Smooth muscle cell (in vitro differentiated cells): ENCODE data around the gene GAGE12J. TPM values are rescaled to one million over a fixed set of nuclear protein-coding genes. Genes with fewer than 3 reads are reported as not detected.
"Not testable (repeated sequence)": the region's sequence is repeated elsewhere in the genome, so short reads cannot be mapped to it uniquely, and the experiment has no call there.

Experiments used
- DNase-seq: peaks from one replicate; lab custom pipeline; 2025; ENCODE audit not compliant: unreplicated experiment; lab: John Stamatoyannopoulos, UW
- H2AFZ ChIP-seq: fragments of 200-600 bp; sonication (generic); 2 replicates; pipeline ENCODE4 v1.6.0; 2016; ENCODE audit warnings: antibody characterized with exemption, low read depth, mild to moderate bottlenecking
- H3F3A ChIP-seq: fragments of 200-600 bp; sonication (generic); 2 replicates; pipeline ENCODE4 v1.6.0; 2017; ENCODE audit warnings: antibody characterized with exemption, low read depth
- H3K27ac ChIP-seq: fragments of 200-600 bp; sonication (generic); 2 replicates; pipeline ENCODE4 v1.5.1; 2016; ENCODE audit warnings: low read depth, mild to moderate bottlenecking
- H3K27me3 ChIP-seq: fragments of 200-600 bp; sonication (generic); 2 replicates; pipeline ENCODE4 v1.6.1; 2016; ENCODE audit warnings: low read depth, mild to moderate bottlenecking
- H3K36me3 ChIP-seq: fragments of 200-600 bp; sonication (generic); 2 replicates; pipeline ENCODE4 v1.5.1; 2016; ENCODE audit warnings: low read depth
- H3K4me1 ChIP-seq: fragments of 200-600 bp; sonication (generic); 2 replicates; pipeline ENCODE4 v1.5.1; 2016; ENCODE audit warnings: low read depth
- H3K4me2 ChIP-seq: fragments of 200-600 bp; sonication (generic); 2 replicates; pipeline ENCODE4 v1.6.0; 2016; ENCODE audit warnings: mild to moderate bottlenecking
- H3K4me3 ChIP-seq: fragments of 200-600 bp; sonication (generic); 2 replicates; pipeline ENCODE4 v1.5.1; 2016; ENCODE audit warnings: mild to moderate bottlenecking
- H3K79me2 ChIP-seq: fragments of 200-600 bp; sonication (generic); 2 replicates; pipeline ENCODE4 v1.6.0; 2016; ENCODE audit warnings: low read depth, mild to moderate bottlenecking
- H3K9ac ChIP-seq: fragments of 200-600 bp; sonication (generic); 2 replicates; pipeline ENCODE4 v1.6.0; 2016; ENCODE audit warnings: low read depth
- H3K9me3 ChIP-seq: fragments of 200-600 bp; sonication (generic); replicated peaks from 2 replicates; pipeline ENCODE4 v1.5.1; 2016; ENCODE audit warnings: low read depth
- H4K20me1 ChIP-seq: fragments of 200-600 bp; sonication (generic); 2 replicates; pipeline ENCODE4 v1.6.0; 2016; ENCODE audit warnings: low read depth
- CTCF ChIP-seq: fragments of 200-600 bp; sonication (generic); IDR thresholded peaks from 2 replicates; pipeline ENCODE4 v1.5.1; 2017; ENCODE audit warnings: borderline replicate concordance, mild to moderate bottlenecking, antibody characterized with exemption; ENCODE audit not compliant: insufficient read depth, poor library complexity, severe bottlenecking
- WGBS: methylation state at CpG from one replicate; pipeline ENCODE4 v1.1.7; 2016; ENCODE audit warnings: low lambda C conversion rate; 5-methylcytosine and 5-hydroxymethylcytosine counted together
- polyA plus RNA-seq: library from polyadenylated mRNA; unstranded; fragments of >200 nt; fragmentation: Nextera tagmentation; extraction: Ambion mirVana; gene quantifications from 2 replicates; pipeline ENCODE4 v1.2.1, GENCODE V29; 2016
- total RNA-seq: library from RNA; depleted of rRNA; stranded (reverse); fragments of >200 nt; gene quantifications from 2 replicates; pipeline ENCODE4 v1.2.3, GENCODE V29; 2014

The GAGE12J gene
- total RNA-seq (not detected in 2 replicates), polyA plus RNA-seq (not detected in 2 replicates)

GRCh38 chrX:49321737-49322136 is at the start of gene GAGE12J:
Gene GAGE12J, plus strand, starts transcription at chrX:49322037. Its CDS starts 1,157 bp downstream, at chrX:49323194.
- H3K79me2 ChIP-seq, H3K9ac ChIP-seq, H2AFZ ChIP-seq, DNase-seq, H3K27ac ChIP-seq, H3F3A ChIP-seq, H3K4me1 ChIP-seq, H3K36me3 ChIP-seq, H3K27me3 ChIP-seq, H3K9me3 ChIP-seq, H4K20me1 ChIP-seq, H3K4me3 ChIP-seq, H3K4me2 ChIP-seq: not testable (repeated sequence)
- no CpG with 5 or more reads among the region's 16 CpGs for WGBS

GRCh38 chrX:49272421-49272820 is 49.4 kb upstream of the GAGE12J start:
- WGBS, result 67% methylated on average over 6 of the region's 6 CpGs
- H3K27me3 ChIP-seq, result no peaks in the 10 kb centered on the region
- H4K20me1 ChIP-seq, result peaks cover 5% of the 10 kb centered on the region
- H3K4me1 ChIP-seq, result peaks cover 3% of the 10 kb centered on the region
- TF ChIP-seq CTCF, result no peak
- peak overlapping the region; percentile 84 for H3K4me2 ChIP-seq
- no peak overlapping the region for H3K9ac ChIP-seq
- no peaks in the 10 kb centered on the region for H3F3A ChIP-seq
- peaks cover 19% of the 10 kb centered on the region for H3K79me2 ChIP-seq
- DNase-seq, result no peak
- H3K9me3 ChIP-seq, result no peaks in the 10 kb centered on the region
- no peaks in the 10 kb centered on the region for H3K36me3 ChIP-seq
- no peak overlapping the region for H2AFZ ChIP-seq
- no peak overlapping the region for H3K27ac ChIP-seq
- no peak overlapping the region for H3K4me3 ChIP-seq

- Histone ChIP-seq H3K9me3 (no peaks in the 10 kb centered on the region), H3K4me3 (no peak overlapping the region), H3K27me3 (no peaks in the 10 kb centered on the region), H4K20me1 (peaks cover 5% of the 10 kb centered on the region), H2AFZ (no peak overlapping the region), H3K36me3 (no peaks in the 10 kb centered on the region), H3K4me1 (peaks cover 1% of the 10 kb centered on the region), H3K4me2 (no peak overlapping the region), H3F3A (no peaks in the 10 kb centered on the region), H3K9ac (no peak overlapping the region), H3K79me2 (peaks cover 19% of the 10 kb centered on the region), H3K27ac (no peak overlapping the region)
- TF ChIP-seq CTCF, result no peak
- DNase-seq, result no peak
- WGBS, result 88% methylated on average over 8 of the region's 8 CpGs
Measured at GRCh38 chrX:49273181-49273727, 48.6 kb upstream of the GAGE12J start.

GRCh38 chrX:49276207-49276606 is 45.6 kb upstream of the GAGE12J start:
- no peak for DNase-seq
- Histone ChIP-seq H3K4me1 (no peaks in the 10 kb centered on the region), H2AFZ (no peak overlapping the region), H3K36me3 (no peaks in the 10 kb centered on the region), H3K4me2 (no peak overlapping the region), H3K9ac (no peak overlapping the region), H3K27ac (no peak overlapping the region), H4K20me1 (peaks cover 5% of the 10 kb centered on the region), H3K27me3 (no peaks in the 10 kb centered on the region), H3K9me3 (no peaks in the 10 kb centered on the region), H3K4me3 (no peak overlapping the region), H3F3A (no peaks in the 10 kb centered on the region), H3K79me2 (peaks cover 10% of the 10 kb centered on the region)
- no peak for TF ChIP-seq CTCF
- WGBS, result 63% methylated on average over 1 of the region's 1 CpG
